ENCODE measurements around the gene DSCAM. TPM values are rescaled to one million over a fixed set of nuclear protein-coding genes. Genes with fewer than 3 reads are reported as not detected.

The DSCAM gene
- 0.12 and 0.33 TPM in 2 replicates for total RNA-seq

DNA sequence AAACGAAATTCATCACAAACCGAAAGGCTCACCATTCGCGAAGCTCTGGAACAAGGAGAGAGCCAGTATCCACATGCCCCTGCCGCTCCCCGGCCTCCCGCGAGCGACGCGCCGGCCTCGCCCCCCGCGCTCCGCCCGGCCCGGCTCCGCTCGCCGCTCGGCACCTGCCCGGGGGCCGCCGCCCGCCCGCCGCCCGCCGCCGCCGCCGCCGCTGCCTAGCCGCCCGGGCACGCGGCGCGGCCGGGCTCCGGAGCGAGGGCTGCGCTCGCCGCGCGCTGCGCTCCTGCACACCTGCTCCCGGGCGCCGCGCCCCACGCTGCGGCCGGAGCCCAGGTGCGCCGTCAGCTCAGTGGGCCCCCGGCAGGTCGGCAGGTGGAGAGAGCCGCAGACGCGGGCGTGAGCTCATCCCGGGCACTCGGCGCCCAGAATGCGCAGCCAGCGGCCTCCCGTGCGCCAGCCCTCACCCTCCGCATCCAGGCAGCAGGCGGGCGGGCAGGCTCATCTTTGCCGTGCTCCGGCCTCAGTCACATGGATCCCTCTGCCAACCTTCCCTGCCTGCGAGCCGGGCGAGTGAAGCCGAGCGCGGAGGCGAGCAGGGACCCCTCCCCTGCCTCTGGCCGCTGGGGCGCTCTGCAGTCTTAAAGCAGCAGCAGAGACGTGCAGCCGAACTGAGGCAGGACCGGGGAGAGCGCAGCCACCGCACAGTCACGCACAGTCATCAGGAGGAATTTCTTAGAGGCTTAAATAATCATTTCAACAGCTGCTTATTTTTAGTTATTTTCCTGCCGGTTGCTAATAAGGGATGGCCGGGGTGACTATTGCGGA lies at the start of gene DSCAM:
Gene DSCAM, minus strand, starts transcription at position 572 of the 825 bp plus-strand sequence. Its CDS starts 497 bp downstream, at position 75.

Measured in uterine smooth muscle cell (primary cell).